OCI-LY7 (cell line): Measurements from ENCODE around the gene HMGN2. TPM values are rescaled to one million over a fixed set of nuclear protein-coding genes. Genes with fewer than 3 reads are reported as not detected.
A peak's percentile ranks its signal among the peaks of the same experiment; 100 is the strongest.

ENCODE experiments used
- BruUV-seq: library from RNA; stranded (reverse); fragments of 400-500 nt; replicated peaks from 2 replicates; lab custom pipeline; 2021; lab: Mats Ljungman, UMichigan
- CTCF ChIA-PET: fragments of 300-600 bp; sonication (Branson Sonifier 250); formaldehyde crosslinking; loops from one replicate; lab custom pipeline; 2022; ENCODE audit warnings: antibody characterized with exemption; ENCODE audit not compliant: unreplicated experiment; lab: Charles Lee
- POLR2A ChIA-PET: fragments of 300-600 bp; sonication (Branson Sonifier 250); formaldehyde crosslinking; loops from one replicate; lab custom pipeline; 2022; ENCODE audit warnings: antibody characterized with exemption; lab: Charles Lee
- DNase-seq: peaks from one replicate; pipeline ENCODE4 v3.0.0-alpha.2; 2015; ENCODE audit warnings: low spot score
- H2AFZ ChIP-seq: fragments of 200-600 bp; sonication (generic), shearing (Covaris generic); 2 replicates; pipeline ENCODE4 v1.6.1; 2014; ENCODE audit warnings: mild to moderate bottlenecking, antibody characterized with exemption, low read length, moderate library complexity
- H3K27ac ChIP-seq: fragments of 200-600 bp; sonication (generic); 2 replicates; pipeline ENCODE4 v1.5.1; 2014; ENCODE audit warnings: mixed run types, low read depth, mild to moderate bottlenecking, moderate library complexity, low read length, inconsistent platforms; ENCODE audit not compliant: poor library complexity, severe bottlenecking
- H3K36me3 ChIP-seq: fragments of 200-600 bp; sonication (generic); 2 replicates; pipeline ENCODE4 v1.6.1; 2014; ENCODE audit warnings: mild to moderate bottlenecking, antibody characterized with exemption, low read length, moderate library complexity, mixed read lengths; ENCODE audit not compliant: insufficient read depth
- H3K4me1 ChIP-seq: fragments of 200-600 bp; sonication (generic); 2 replicates; pipeline ENCODE4 v1.5.1; 2014; ENCODE audit warnings: mild to moderate bottlenecking, low read length; ENCODE audit not compliant: insufficient read depth, poor library complexity, severe bottlenecking
- H3K4me2 ChIP-seq: fragments of 200-600 bp; sonication (generic); 2 replicates; pipeline ENCODE4 v1.6.1; 2014; ENCODE audit warnings: mild to moderate bottlenecking, low read length
- H3K4me3 ChIP-seq: fragments of 200-600 bp; sonication (generic); 2 replicates; pipeline ENCODE4 v1.5.1; 2014; ENCODE audit warnings: mild to moderate bottlenecking, low read depth, low read length; ENCODE audit not compliant: poor library complexity, severe bottlenecking
- H3K79me2 ChIP-seq: fragments of 200-600 bp; sonication (generic); 2 replicates; pipeline ENCODE4 v1.6.1; 2016; ENCODE audit warnings: low read depth, mild to moderate bottlenecking, low read length, moderate library complexity, mixed read lengths; ENCODE audit not compliant: insufficient read depth
- H3K9me2 ChIP-seq: fragments of 200-600 bp; sonication (generic); 2 replicates; pipeline ENCODE4 v1.6.1; 2016; ENCODE audit warnings: mild to moderate bottlenecking, low read length, mixed read lengths; ENCODE audit not compliant: insufficient read depth
- H3K9me3 ChIP-seq: fragments of 200-600 bp; sonication (generic); 2 replicates; pipeline ENCODE4 v1.6.1; 2014; ENCODE audit warnings: mild to moderate bottlenecking, mixed run types, low read length, mixed read lengths
- H4K20me1 ChIP-seq: fragments of 200-600 bp; sonication (generic); 2 replicates; pipeline ENCODE4 v1.6.1; 2014; ENCODE audit warnings: mild to moderate bottlenecking, antibody characterized with exemption, low read length, moderate library complexity, mixed read lengths; ENCODE audit not compliant: insufficient read depth
- CTCF ChIP-seq: fragments of 200-600 bp; sonication (generic); conservative IDR thresholded peaks from 2 replicates; pipeline ENCODE4 v1.5.1; 2014; ENCODE audit warnings: mild to moderate bottlenecking, antibody characterized with exemption, low read length, moderate library complexity, mixed read lengths
- EZH2phosphoT487 ChIP-seq: fragments of 200-600 bp; sonication (generic); IDR thresholded peaks from 2 replicates; pipeline ENCODE4 v1.6.1; 2018; ENCODE audit warnings: low read depth, borderline replicate concordance, mild to moderate bottlenecking, mixed run types, antibody characterized with exemption, low read length, moderate library complexity, mixed read lengths
- intact Hi-C: fragments of 100-400 bp; cut with micrococcal nuclease; formaldehyde crosslinking; loops from one replicate; pipeline ENCODE4 v1.10.0; 2022; ENCODE audit not compliant: unreplicated experiment
- total RNA-seq, 2 experiments: library from RNA; depleted of rRNA in 1 of 2; stranded (reverse); fragments of >200 nt in 1 of 2; shearing (Covaris generic) in 1 of 2; gene quantifications; 2 replicates each; pipeline ENCODE4 v1.2.3, GENCODE V29; 2014 to 2022

HMGN2 gene
- total RNA-seq, 2 experiments from 2014 or later = 649 to 1,017 TPM

- no peak for DNase-seq
- TF ChIP-seq EZH2phosphoT487 (no peak), CTCF (0 out of 2 replicates have a peak, but pooled peaks have one; percentile 17)
- peaks cover 71% of the 10 kb centered on the region for H3K36me3 ChIP-seq
- peak overlapping the region; percentile 52; the same call in 1 of the 2 replicates for H2AFZ ChIP-seq
- peaks cover 20% of the 10 kb centered on the region for H3K79me2 ChIP-seq
- H3K9me2 ChIP-seq = no peaks in the 10 kb centered on the region
- H3K27ac ChIP-seq = peak overlapping the region; percentile 95
- peak overlapping the region; percentile 96 for H3K4me3 ChIP-seq
- BruUV-seq = no TSS peak
- ChIA-PET POLR2A (interaction anchor here (0.6 to 1.3 kb wide), 4 partner anchors 18 to 114 kb away, joined by 3 to 6 read pairs (median 4); partner anchors contain the start of gene DHDDS), CTCF (interaction anchor here (0.6 kb wide), 1 partner anchor 52 kb away, joined by 3 read pairs; no protein-coding TSS in a partner anchor)
- no peaks in the 10 kb centered on the region for H3K9me3 ChIP-seq
- H3K4me2 ChIP-seq = peak overlapping the region; percentile 89
- peaks cover 50% of the 10 kb centered on the region for H3K4me1 ChIP-seq
- peaks cover 18% of the 10 kb centered on the region for H4K20me1 ChIP-seq
- intact Hi-C loops = loop anchor here (2.0 to 5.0 kb wide), 4 partner anchors 39 to 184 kb away; partner anchors contain the start of gene DHDDS
Observed at GRCh38 chr1:26471498-26472319, 531 bp upstream of the HMGN2 start.

GRCh38 chr1:26472901-26473845 is 933 bp downstream of the HMGN2 start:
- Histone ChIP-seq H3K9me2 (no peaks in the 10 kb centered on the region), H3K27ac (peak overlapping the region; percentile 95), H3K4me3 (peak overlapping the region; percentile 96), H3K4me2 (peak overlapping the region; percentile 89), H3K9me3 (no peaks in the 10 kb centered on the region), H4K20me1 (peaks cover 18% of the 10 kb centered on the region), H3K79me2 (peaks cover 20% of the 10 kb centered on the region), H2AFZ (no peak overlapping the region), H3K36me3 (peaks cover 68% of the 10 kb centered on the region), H3K4me1 (peaks cover 61% of the 10 kb centered on the region)
- peak; percentile 96 for DNase-seq
- BruUV-seq = no TSS peak
- POLR2A ChIA-PET = no interaction called here
- TF ChIP-seq CTCF (no peak), EZH2phosphoT487 (no peak)
- CTCF ChIA-PET = no interaction called here
- intact Hi-C loops = loop anchor here (1.0 to 5.0 kb wide), 4 partner anchors 27 to 186 kb away; no protein-coding TSS in a partner anchor
